LHCN-M2 (cell line): ENCODE measurements around the gene OSER1. TPM values are rescaled to one million over a fixed set of nuclear protein-coding genes. Genes with fewer than 3 reads are reported as not detected.
"Not testable (repeated sequence)": the region's sequence is repeated elsewhere in the genome, so short reads cannot be mapped to it uniquely, and the experiment has no call there.

Source experiments
- DNase-seq: peaks from one replicate; pipeline ENCODE4 v3.0.0-alpha.2; 2012; ENCODE audit warnings: low read depth
- total RNA-seq: library from RNA; depleted of rRNA; stranded (reverse); fragments of >200 nt; gene quantifications from 2 replicates; pipeline ENCODE4 v1.2.3, GENCODE V29; 2014

OSER1 gene
- total RNA-seq, 1 experiment from 2014 or later: 35.5 TPM

DNA sequence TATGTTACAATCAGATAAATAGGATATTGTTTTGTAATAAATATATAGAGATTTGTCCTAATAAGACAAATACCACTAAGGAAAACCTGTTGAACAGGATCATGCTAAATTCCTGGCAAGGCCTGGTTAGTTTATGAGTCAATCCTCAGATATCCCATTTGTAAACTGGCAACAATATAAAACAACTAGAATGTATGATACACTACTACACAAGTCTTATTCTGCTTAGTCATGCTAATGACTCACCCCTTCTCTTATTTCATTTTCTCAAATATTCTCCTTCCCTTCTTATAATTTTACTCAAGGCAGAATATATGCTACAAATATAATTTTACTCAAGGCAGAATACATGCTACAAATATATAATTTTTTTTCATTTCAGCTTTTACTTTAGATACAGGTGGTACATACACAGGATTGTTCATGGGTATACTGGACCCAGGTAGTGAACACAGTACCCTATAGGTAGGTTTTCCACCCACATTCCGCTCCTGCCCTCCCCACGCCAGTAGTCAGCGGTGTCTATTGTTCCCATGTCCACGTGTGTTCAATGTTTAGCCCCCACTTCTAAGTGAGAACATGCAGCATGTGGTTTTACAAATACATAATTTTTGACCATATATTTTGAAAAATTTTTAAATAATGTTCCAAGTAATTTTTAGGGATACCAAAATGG lies 6.3 kb downstream of the OSER1 start:
- DNase-seq: peak; percentile 94

DNA sequence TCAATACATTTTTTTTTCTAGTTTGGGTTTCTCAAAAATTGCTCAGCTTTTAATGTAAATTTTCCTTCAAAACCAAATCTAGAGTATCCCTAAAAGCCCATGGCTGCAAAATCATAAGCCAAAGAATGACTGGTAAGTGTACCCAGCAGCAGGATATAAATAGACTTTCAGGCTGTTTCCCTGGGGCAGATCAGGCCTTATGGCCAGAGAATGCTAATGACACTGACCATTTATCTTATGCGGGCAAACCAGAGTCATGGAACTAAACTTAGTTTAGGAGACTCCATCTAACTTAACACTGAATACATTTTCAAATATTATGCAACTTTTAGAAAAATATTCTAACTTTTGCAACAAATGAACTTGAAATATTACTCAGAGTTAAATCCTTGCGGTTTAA lies 7.4 kb downstream of the OSER1 start:
- peak; percentile 56 for DNase-seq

DNA sequence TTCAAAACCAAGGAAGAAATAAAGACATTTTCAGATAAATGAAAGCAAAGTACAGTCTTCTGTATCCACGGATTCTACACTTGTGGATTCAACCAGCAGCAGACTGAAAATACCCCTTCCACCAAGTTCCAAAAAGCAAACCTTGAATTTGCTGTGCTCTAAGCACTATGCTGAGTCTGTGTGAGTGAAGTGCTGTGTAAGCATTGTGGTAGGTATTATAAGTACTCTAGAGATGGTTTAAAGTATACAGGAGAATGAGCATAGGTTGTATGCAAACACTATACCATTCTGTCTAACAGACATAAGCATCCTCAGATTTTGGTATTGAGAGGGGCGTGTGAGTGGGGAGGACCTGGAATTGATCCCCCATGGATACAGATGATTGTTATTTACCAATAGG lies 9.6 kb downstream of the OSER1 start:
- DNase-seq: no peak

DNA sequence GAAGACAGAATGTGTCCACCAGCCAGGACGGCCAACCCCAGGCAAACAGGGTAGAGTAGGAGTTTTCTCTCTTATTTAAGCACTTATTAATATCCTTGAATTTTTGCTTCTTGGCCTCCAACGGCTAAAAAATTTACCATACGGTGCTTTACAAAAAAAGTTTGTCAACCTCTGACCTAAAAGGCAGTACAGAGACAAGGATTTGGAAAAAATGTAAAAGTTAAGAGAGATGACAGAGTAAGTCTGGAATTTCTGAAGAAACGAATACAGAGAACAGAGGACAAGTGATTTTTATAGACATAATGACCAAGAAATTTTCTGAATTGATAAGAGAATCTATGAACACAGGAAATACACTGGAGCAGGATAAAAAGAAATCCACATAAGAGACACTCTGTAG lies 10.2 kb downstream of the OSER1 start:
- DNase-seq: no peak

DNA sequence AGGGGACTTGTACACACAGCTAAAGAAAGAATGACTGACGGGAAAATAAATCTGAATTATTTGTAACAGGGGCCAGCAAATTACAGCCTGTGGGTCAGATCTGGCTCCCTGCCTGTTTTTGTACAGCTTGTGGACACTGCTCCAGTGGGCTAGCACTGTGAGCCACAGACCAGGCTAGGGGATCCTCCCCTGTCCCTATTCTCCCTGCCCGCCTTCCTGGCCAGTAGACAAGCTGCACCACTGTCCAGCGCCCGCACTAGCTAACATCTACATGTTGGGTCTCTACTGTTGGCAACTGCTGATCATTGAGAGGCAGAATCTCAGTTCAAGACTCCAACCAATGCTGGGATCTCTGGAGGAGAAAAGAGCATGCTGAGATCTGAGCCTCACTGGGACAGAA lies 10.7 kb downstream of the OSER1 start:
- DNase-seq: no peak

DNA sequence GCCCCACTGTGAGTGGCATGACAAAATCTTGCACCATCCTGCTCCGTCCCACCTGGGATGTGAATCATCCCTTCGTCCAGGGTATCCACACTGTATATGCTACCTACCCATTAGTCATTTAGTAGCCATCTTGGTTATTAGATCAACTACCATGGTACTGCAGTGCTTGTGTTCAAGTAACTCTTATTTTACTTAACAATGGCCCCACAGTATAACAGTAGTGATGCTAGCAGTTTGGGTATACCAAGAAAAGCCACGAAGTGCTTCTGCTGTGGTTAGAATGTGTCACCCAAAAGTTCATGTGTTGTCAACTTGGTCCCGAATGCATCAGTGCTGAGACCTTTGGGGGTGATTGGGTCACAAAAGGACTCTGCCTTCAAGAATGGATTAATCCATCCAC lies 11.7 kb downstream of the OSER1 start:
- DNase-seq: no peak

DNA sequence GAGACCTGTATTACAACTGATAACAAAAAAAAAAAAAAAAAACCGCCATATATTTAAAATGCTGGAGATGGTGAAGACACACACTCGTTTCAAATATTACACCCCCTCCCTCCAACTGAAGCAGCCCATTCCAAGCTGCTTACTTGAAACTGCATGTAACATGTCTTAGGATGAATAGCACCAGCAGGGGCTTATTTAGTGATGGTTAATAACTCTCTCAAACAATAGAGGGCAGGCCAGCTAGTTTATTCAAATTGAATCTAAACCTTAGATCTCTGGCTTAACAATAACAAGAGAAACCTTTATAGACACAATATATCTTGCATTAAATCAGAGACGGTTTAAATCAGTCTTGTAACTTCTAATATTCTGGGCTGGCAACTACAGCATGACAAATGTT lies 14.3 kb downstream of the OSER1 start:
- DNase-seq: no peak

DNA sequence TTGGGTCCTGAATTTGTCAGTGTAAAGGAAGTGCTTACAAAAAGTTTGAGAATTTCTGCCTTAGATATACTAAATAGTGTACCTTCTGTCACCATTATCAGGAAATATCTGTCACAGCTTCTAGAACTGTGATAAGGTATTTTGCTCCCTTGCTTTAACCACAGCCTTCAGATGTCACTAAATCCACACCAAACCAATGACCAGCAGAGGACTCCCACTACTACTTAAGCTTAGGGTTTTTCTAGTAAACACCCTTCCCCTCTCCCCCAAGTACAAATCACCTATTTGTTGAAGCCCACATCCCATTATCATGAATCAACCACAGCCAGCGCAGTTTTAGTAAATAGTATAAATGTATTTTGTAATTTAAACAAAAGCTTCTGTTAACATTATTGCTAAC lies 15.0 kb downstream of the OSER1 start:
- DNase-seq: no peak

DNA sequence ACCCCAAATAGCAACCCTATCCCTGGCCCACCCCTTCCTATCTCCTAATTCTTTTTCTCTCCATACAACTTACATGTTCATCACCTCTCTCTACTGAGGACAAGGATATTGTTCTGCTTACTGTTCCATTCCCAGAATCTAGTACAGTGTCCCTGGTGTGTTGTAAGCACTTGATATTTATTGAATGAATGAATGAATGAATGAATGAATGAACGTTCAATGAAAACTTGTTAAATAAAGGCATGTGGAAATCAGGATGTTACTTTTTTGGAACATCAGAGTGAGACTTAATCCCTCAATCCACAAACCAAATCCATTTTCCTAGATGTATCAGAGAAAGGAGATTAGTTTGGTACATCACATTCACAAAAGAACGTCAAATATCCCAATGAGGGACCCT lies 16.8 kb downstream of the OSER1 start:
- no peak for DNase-seq

DNA sequence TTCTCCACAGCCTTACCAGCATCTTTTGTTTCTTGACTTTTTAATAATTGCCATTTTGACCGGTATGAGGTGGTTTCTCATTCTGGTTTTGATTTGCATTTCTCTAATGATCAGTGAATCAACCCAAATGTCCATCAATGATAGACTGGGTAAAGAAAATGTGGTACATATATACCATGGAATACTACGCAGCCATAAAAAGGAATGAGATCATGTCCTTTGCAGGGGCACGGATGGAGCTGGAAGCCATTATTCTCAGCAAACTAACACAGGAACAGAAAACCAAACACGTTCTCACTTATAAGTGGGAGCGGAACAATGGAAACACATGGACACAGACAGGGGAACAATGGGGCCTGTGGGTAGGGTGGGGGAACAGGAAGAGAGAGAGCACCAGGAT lies 18.9 kb downstream of the OSER1 start:
- DNase-seq: not testable (repeated sequence)

DNA sequence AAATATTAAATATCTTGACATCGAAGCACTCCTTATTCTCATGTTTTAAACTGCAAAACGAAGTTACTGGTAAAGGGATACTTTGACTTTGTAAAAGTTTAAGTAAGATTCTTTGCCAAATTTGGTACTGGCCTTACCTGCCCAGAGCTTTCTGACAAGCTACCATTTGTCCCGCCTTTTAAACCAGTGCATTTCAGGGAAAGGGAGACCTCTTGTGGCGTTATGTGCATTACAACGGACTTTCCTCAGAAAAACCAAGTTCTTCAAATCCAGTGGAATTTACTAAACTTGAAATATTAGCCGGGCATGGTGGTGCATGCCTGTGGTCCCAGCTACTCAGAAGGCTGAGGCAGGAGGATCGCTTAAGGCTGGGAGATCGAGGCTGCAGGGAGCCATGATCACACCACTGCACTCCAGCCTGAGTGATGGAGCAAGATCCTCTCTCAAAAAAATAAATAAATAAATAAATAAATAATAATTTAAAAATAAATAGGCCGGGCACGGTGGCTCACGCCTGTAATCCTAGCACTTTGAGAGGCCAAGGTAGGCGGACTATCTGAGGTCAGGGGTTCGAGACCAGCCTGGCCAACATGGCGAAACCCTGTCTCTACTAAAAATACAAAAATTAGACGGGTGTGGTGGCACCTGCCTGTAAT lies 20.2 kb downstream of the OSER1 start:
- DNase-seq: peak; percentile 79

DNA sequence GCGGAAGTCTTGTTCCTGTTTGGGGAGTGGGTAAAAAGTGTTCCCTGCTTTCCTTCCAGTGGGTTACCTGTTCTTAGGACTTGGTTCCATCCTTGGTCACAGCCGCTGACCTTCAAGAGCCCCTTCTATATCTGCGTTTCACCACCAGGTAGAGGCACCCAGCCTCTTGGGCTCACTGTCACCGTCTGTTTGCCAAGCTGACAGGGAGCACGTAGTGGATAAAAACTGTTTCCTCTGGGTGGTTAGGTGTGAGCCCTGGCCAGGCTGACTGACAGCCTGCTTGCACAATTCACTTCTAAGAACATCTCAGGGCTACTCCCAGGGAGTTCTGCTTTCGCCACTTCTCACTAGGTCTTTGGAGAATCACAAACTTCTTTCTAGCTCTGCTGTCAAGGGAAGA lies 21.8 kb downstream of the OSER1 start:
- no peak for DNase-seq

DNA sequence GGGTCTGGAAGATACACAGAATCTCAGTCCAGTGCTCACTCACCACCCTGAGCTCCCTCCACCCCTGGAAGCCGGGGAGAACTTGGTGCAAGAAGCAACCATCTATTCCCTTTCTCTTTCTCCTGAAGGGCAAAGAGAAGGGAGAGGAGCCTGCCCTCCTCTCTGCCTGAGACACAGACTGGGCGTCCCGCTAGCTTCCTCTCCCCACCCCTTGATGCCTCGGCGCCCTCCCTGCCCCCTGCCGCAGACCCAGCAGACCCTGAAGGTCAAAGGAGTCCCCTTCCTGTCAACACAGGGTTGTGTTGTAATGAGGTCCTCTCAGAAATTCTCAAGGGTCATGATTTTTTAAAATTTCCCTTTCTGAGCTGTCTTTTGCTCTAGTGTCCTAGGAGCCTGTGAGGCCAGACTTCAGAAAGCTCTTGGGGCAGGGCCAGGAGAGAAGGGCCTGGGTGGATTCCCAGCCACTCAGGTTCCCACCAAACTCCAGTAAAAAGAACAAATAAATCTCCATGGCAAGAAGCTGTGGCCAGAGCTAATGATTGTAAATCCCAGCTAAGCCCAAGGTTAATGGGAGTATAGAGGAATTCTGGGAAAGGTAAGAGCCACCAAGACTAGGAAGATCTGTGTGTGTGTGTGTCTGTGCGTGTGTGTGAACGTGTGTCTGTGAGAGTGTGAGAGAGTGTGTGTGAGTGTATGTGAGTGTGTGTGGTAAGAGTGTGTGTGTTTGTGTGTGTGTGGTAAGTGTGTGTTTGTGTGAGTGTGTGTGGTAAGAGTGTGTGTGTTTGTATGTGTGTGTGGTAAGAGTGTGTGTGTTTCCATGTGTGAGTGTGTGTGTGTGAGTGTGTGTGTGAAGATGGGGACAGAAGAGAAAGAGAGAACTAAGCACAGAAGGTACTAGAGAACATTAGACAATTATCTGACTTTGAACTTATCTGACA lies 22.5 kb downstream of the OSER1 start:
- peak; percentile 56 for DNase-seq

DNA sequence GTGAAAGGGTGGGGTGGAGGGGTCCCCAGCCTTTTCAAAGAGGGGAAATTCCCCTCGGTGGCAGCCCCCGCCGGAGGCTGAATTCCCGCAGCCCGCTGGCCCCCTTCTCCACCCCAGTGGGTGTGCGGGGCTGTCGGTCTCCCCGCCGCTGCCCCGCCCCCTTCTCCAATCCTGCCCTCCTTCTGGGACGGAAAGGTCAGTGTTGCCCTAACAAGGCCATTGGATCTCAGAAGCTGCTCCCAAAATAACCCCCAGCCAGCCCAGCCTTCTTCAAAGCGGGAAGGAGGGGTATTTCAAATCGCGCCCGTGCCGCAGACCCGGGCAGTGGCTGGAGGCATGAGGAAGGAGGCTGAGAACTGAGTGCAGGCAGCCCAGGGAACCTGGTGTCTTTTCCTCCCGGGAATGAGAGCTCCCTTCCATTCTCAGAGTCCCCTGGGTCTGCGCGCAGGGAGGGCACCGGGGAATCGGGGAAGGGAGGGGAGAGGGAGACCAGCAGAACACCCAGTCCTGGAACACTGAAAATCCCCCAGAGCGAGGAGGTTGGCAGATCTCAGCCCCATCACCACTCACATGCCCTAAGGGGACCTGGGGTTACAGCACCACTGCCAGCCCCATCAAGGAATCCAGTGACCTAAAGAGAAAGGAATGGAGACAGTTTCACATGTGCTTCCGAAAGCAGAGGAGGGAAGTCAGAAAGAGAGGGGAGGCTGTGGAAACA lies 23.4 kb downstream of the OSER1 start, which contains the start of gene JPH2:
Gene JPH2 (minus strand): TSS at position 135 of the 718 bp plus-strand sequence. CDS start 483 bp downstream, outside the sequence.
- DNase-seq: peak; percentile 86

DNA sequence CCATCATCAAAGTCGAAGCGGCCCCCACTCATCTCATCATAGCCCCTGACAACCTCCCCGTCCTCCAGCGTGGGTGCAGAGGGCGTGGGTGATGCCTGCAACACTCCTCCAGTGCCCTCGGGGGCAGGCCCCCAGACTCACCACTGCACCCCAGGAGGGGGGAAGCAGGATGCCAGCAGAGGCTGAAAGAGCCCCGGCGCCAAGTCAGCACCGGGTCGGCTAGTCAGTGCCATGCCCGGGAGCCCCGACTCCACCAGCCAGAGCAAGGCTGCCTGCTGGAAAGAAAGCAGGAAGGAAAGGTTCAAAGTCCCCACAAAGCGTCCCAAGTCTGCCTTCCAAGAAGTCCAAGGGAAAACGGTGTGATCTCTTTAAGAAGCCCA lies 23.9 kb downstream of the OSER1 start:
- no peak for DNase-seq

DNA sequence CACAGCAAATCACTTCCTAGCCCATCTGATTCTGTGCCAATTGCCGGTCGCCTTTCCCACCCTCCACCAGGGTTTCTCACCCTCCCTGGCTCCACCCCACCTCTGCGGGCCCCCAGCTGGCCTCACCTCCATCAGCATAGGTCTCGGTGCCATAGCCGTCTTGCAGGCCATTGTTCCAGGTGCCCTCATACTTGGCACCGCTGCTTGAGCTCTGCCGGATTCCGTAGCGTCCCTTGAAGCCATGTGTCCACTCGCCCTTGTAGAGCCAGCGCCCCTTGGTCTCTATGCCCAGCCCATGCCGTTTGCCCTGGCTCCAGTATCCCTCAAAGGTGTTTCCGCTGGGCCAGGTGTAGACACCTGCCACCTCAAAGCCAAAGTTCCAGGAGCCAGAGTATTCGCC lies 24.4 kb downstream of the OSER1 start:
- DNase-seq: no peak

DNA sequence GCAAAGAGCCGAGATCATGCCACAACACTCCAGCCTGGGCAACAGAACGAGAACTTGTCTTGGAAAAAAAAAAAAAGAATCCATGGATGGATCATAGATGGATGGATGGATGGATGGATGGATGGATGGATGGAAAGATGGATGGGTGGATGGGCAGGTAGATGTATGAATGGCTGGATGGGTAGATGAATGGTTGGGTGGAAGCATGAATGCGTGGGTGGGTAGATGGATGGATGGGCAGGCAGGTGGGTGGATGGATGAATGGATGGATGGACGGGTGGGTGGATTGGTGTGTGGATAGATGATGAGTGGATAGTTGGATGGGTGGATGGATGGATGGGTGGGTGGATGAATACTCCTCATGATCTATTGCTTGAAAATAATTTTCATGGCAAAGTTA lies 25.0 kb downstream of the OSER1 start:
- DNase-seq: no peak

DNA sequence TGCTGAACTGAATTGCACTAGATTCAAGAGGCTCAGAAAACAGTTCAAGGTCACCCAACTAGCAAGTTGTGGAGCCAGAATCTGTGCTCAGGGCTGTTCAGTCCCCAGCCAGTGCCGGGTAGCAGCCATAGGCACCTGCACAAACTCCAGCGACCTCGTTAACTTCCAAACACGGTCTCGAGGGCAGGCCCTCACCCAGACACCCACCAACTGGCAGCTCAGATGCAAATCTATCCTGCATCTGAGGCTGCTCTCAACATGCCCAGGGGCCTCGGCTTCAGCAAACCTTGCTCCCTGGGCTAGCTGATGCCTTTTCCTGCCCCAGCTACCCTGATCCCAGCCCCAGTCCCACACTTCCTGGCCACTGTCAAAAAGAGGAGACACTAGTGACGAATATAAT lies 27.3 kb downstream of the OSER1 start:
- DNase-seq: no peak

DNA sequence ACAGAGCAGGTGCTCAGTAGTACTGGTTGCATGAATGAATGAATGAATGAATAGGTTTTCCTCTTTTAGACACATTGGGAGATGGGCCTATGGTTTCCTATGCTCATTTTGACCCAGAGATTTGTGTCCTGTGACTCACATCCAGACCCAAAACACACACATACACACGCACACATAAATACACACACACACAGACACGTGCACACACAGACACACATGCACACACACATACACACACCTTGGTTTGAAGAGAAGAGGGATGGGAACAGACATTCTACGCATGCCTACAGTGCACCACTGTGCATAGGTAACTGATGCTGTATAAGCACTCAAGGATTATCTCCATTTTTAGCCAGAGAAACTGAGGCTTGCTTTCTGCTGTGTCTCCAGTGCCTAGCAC lies 27.7 kb downstream of the OSER1 start:
- no peak for DNase-seq

DNA sequence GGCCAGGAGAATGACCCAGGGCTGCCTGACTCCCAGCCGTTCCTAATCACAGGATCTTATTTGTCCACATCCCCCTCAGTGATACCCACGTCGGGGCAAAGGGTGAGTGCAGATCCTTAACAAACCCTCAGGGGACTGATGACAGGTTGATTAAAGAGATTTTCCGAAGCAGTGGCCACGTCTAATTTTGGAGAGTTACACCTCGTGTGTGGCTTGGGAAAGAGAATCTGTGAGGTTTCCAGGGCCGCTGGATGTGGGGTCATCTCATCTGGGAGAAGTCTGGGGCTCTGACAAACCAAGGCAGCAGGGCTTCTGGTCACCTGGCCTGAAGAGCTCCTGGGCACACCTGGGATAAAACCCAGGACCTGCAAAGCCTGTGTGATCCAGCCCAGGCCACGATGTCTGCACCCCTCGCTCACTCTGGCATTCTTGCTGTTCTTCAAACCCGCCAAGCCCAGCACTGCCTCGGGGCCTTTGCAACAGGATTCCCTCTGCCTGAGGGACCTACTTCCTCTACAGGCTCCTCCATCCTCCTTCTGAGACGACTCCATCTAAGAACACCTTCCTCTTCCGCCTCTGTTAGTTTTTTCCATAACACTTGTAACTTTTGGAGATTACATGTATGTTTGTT lies 28.3 kb downstream of the OSER1 start:
- no peak for DNase-seq

DNA sequence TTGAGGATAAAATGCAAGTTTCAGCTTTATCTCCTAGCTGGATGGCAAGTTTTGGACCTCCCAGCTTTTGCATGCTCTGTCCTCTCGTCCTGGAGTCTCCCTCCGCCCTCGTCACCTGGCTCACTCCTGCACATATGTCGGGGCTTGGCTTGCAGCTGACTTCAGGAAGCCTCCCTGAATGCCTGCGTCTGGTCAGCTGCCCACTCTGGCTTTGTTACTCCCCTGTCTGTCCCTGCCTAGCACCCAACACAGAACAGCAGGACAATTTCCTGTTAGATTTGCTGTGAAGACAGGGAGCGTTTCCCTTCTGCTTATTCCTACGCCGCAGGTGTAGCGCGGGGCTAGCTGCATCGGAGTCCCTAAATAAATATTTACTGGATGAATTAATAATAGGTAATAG lies 29.0 kb downstream of the OSER1 start:
- no peak for DNase-seq
